GM12874 (cell line): ENCODE data around the gene DKKL1.

Experiments
- CTCF ChIP-seq: IDR thresholded peaks from 2 replicates; pipeline ENCODE4 v1.5.1; 2011; ENCODE audit warnings: low read depth, mild to moderate bottlenecking, control low read depth, low read length, moderate library complexity; ENCODE audit not compliant: insufficient read depth

The DKKL1 gene

GRCh38 chr19:49327878-49328544 lies 35.7 kb upstream of the DKKL1 start:
- TF ChIP-seq CTCF = peak; percentile 63

GRCh38 chr19:49328741-49329140 lies 34.9 kb upstream of the DKKL1 start:
- TF ChIP-seq CTCF = no peak

GRCh38 chr19:49331616-49332055 lies 32.0 kb upstream of the DKKL1 start:
- no peak for TF ChIP-seq CTCF

- TF ChIP-seq CTCF = no peak
Measured at GRCh38 chr19:49333418-49333805, 30.3 kb upstream of the DKKL1 start.

- TF ChIP-seq CTCF = no peak
Measured at GRCh38 chr19:49333811-49334288, 29.8 kb upstream of the DKKL1 start.

- no peak for TF ChIP-seq CTCF
Measured at GRCh38 chr19:49335071-49335783, 28.4 kb upstream of the DKKL1 start, which contains the start of gene CD37. Gene CD37 (plus strand): TSS chr19:49335406. CDS start chr19:49335541, 135 bp downstream.

- no peak for TF ChIP-seq CTCF
Measured at GRCh38 chr19:49335784-49336481, 27.7 kb upstream of the DKKL1 start.
